A673 (cell line): Measurements from ENCODE around the gene DNAH8. TPM values are rescaled to one million over a fixed set of nuclear protein-coding genes. Genes with fewer than 3 reads are reported as not detected.

Experiments
- BruUV-seq: library from RNA; stranded (reverse); fragments of 400-500 nt; replicated peaks from 2 replicates; lab custom pipeline; 2021; lab: Mats Ljungman, UMichigan
- CTCF ChIA-PET: fragments of 300-600 bp; sonication (Branson Sonifier 250); formaldehyde crosslinking; loops from one replicate; lab custom pipeline; 2022; ENCODE audit warnings: antibody characterized with exemption; lab: Charles Lee
- POLR2A ChIA-PET: fragments of 300-600 bp; sonication (Branson Sonifier 250); formaldehyde crosslinking; loops from one replicate; lab custom pipeline; 2022; ENCODE audit warnings: antibody characterized with exemption; ENCODE audit not compliant: low non-redundant PET; lab: Charles Lee
- DNase-seq: peaks from one replicate; pipeline ENCODE4 v3.0.0-alpha.2; 2015; ENCODE audit warnings: low spot score
- H3K27ac ChIP-seq: fragments of 200-600 bp; sonication (generic); 2 replicates; pipeline ENCODE4 v1.5.1; 2016; ENCODE audit warnings: mixed run types, low read depth, mild to moderate bottlenecking, mixed read lengths, antibody characterized with exemption, low read length; ENCODE audit not compliant: poor library complexity, severe bottlenecking
- H3K27me3 ChIP-seq: fragments of 200-600 bp; sonication (generic); replicated peaks from 2 replicates; pipeline ENCODE4 v1.6.1; 2017; ENCODE audit warnings: mixed run types, low read depth, mild to moderate bottlenecking, mixed read lengths, antibody characterized with exemption, low read length; ENCODE audit not compliant: insufficient read depth, poor library complexity
- H3K36me3 ChIP-seq: fragments of 200-600 bp; sonication (generic); 2 replicates; pipeline ENCODE4 v1.6.1; 2016; ENCODE audit warnings: mixed run types, mild to moderate bottlenecking, mixed read lengths, antibody characterized with exemption, low read length; ENCODE audit not compliant: insufficient read depth, poor library complexity, severe bottlenecking
- H3K4me1 ChIP-seq: fragments of 200-600 bp; sonication (generic); 2 replicates; pipeline ENCODE4 v1.6.1; 2017; ENCODE audit warnings: mixed run types, mild to moderate bottlenecking, mixed read lengths, antibody characterized with exemption, low read length; ENCODE audit not compliant: insufficient read depth, poor library complexity, severe bottlenecking
- H3K4me3 ChIP-seq: fragments of 200-600 bp; sonication (generic); 2 replicates; pipeline ENCODE4 v1.5.1; 2016; ENCODE audit warnings: low read depth, mixed run types, mild to moderate bottlenecking, mixed read lengths, low read length; ENCODE audit not compliant: poor library complexity, severe bottlenecking
- H3K9me3 ChIP-seq: fragments of 200-600 bp; sonication (generic); 2 replicates; pipeline ENCODE4 v1.6.1; 2016; ENCODE audit warnings: mixed run types, low read depth, mild to moderate bottlenecking, mixed read lengths, antibody characterized with exemption, low read length; ENCODE audit not compliant: poor library complexity, severe bottlenecking
- EZH2 ChIP-seq: fragments of 200-600 bp; sonication (generic); IDR thresholded peaks from 2 replicates; pipeline ENCODE4 v1.6.1; 2017; ENCODE audit warnings: borderline replicate concordance, low read depth, mild to moderate bottlenecking, mixed read lengths, antibody characterized with exemption, low read length; ENCODE audit not compliant: poor library complexity, severe bottlenecking
- intact Hi-C: fragments of 100-400 bp; cut with micrococcal nuclease; formaldehyde crosslinking; loops from one replicate; pipeline ENCODE4 v1.10.0; 2022; ENCODE audit not compliant: unreplicated experiment
- total RNA-seq: library from RNA; stranded (reverse); gene quantifications from 2 replicates; pipeline ENCODE4 v1.2.3, GENCODE V29; 2021
- TF ChIP-seq, protein P1 (sequence below): fragments of 300-800, 200-600 bp; sonication (generic); conservative IDR thresholded peaks from 2 replicates; pipeline ENCODE4 v1.5.1; 2017; ENCODE audit warnings: low read depth, mild to moderate bottlenecking, antibody characterized with exemption, low read length, moderate library complexity, mixed read lengths

The DNAH8 gene
- total RNA-seq, 1 experiment from 2014 or later, result not detected

DNA sequence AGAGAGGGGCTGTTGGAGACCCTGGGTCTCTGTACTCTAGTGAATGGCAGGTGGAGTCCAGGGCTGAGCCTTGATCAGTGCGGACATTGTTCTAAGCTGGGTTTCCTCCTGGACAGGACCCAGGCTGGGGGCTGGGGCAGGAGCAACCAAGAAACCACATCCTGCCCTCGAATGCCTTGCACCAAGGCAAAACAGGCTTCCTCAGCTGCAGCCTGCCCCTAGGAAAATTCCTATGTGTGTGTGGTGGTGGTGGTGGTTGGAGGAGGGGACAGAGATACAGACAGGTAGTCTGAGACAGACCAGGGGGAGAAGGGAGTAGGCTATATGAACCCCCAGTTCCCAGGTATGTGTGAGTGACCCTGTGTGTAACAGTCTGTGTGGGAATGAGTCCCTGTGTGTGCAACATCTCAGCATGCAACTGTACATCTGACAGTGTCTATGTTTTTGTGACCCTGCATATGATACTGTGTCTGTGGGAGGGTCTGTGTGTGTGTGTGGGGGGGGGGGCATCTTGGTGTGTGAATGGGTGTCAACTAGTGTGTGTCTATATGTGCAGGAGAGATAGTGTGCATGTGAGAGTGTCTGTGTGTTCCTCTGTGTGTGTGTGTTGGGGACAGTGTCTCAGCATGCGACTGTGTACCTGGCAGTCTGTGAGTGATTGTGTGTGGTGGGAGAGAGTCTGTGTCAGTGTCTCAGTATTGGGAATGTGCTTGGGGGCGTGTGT, 336.4 kb downstream of the DNAH8 start:
- Histone ChIP-seq H3K27ac (no peak overlapping the region), H3K9me3 (no peaks in the 10 kb centered on the region), H3K36me3 (no peaks in the 10 kb centered on the region), H3K27me3 (peaks cover 48% of the 10 kb centered on the region), H3K4me1 (no peaks in the 10 kb centered on the region), H3K4me3 (no peak overlapping the region)
- DNase-seq, result no peak
- BruUV-seq, result no TSS peak
- intact Hi-C loops, result no loop called here
- POLR2A ChIA-PET, result no interaction called here
- TF ChIP-seq, protein P1, sequence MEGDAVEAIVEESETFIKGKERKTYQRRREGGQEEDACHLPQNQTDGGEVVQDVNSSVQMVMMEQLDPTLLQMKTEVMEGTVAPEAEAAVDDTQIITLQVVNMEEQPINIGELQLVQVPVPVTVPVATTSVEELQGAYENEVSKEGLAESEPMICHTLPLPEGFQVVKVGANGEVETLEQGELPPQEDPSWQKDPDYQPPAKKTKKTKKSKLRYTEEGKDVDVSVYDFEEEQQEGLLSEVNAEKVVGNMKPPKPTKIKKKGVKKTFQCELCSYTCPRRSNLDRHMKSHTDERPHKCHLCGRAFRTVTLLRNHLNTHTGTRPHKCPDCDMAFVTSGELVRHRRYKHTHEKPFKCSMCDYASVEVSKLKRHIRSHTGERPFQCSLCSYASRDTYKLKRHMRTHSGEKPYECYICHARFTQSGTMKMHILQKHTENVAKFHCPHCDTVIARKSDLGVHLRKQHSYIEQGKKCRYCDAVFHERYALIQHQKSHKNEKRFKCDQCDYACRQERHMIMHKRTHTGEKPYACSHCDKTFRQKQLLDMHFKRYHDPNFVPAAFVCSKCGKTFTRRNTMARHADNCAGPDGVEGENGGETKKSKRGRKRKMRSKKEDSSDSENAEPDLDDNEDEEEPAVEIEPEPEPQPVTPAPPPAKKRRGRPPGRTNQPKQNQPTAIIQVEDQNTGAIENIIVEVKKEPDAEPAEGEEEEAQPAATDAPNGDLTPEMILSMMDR, result no peak
- no peak for TF ChIP-seq EZH2
- CTCF ChIA-PET, result no interaction called here

DNA sequence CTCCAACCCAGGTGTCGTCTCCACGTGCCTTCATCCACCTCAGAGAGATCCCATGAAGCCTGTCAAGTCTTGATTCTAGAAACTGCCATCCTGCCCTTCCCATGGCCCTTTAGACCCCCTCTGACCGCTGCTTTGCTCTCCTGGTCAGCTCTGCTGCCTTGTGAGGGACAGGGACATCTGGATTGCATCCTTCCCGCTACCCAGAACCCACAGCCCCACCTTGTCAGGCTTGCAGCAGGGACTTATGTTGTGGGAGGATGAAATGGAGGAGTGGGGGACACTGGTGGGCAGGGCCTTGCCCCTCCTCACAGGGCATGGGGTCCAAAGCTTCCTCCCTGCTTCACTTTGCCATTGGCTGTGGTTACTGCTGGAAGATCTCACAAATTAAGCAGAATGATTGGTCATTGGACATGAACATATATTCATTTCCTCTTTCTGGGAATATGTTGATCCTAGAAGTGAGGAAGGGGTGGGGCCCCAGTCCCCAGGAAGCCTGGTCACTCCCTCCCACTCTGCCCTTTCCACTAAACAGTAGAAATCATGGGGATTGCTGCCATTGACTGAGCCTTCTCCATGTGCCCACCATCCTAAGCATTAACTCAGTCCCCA, 338.0 kb downstream of the DNAH8 start:
- no peak overlapping the region for H3K27ac ChIP-seq
- H3K27me3 ChIP-seq, result peaks cover 33% of the 10 kb centered on the region
- intact Hi-C loops, result no loop called here
- no peaks in the 10 kb centered on the region for H3K4me1 ChIP-seq
- no peak overlapping the region for H3K4me3 ChIP-seq
- H3K9me3 ChIP-seq, result no peaks in the 10 kb centered on the region
- ChIA-PET POLR2A (interaction anchor here (0.6 kb wide), 1 partner anchor 9 kb away, joined by 3 read pairs; no protein-coding TSS in a partner anchor), CTCF (no interaction called here)
- BruUV-seq, result no TSS peak
- no peak for DNase-seq
- no peaks in the 10 kb centered on the region for H3K36me3 ChIP-seq
- TF ChIP-seq, protein P1, result no peak
- no peak for TF ChIP-seq EZH2

- H3K4me1 ChIP-seq, result no peaks in the 10 kb centered on the region
- CTCF ChIA-PET, result no interaction called here
- H3K27me3 ChIP-seq, result peaks cover 24% of the 10 kb centered on the region
- DNase-seq, result no peak
- H3K36me3 ChIP-seq, result no peaks in the 10 kb centered on the region
- POLR2A ChIA-PET, result no interaction called here
- TF ChIP-seq EZH2, result no peak
- TF ChIP-seq, protein P1, result no peak
- H3K27ac ChIP-seq, result no peak overlapping the region
- no peak overlapping the region for H3K4me3 ChIP-seq
- H3K9me3 ChIP-seq, result no peaks in the 10 kb centered on the region
- intact Hi-C loops, result no loop called here
- BruUV-seq, result no TSS peak
Measured at GRCh38 chr6:39053854-39054576, 338.9 kb downstream of the DNAH8 start.
